Epithelial cell of proximal tubule (primary cell): ENCODE measurements around the gene ERC2. TPM values are rescaled to one million over a fixed set of nuclear protein-coding genes. Genes with fewer than 3 reads are reported as not detected.

Source experiments
- DNase-seq: peaks from one replicate; pipeline ENCODE4 v3.0.0-alpha.2; 2011; ENCODE audit warnings: low read depth
- H3K4me3 ChIP-seq: 2 replicates; pipeline ENCODE4 v1.5.1; 2011; ENCODE audit warnings: low read depth, mild to moderate bottlenecking, low read length
- total RNA-seq: library from RNA; depleted of rRNA; stranded (reverse); fragments of >200 nt; gene quantifications from 2 replicates; pipeline ENCODE4 v1.2.3, GENCODE V29; 2015
- TF ChIP-seq, protein P1 (sequence below): conservative IDR thresholded peaks from 2 replicates; pipeline ENCODE4 v1.5.1; 2012; ENCODE audit warnings: low read depth, mild to moderate bottlenecking, low read length

ERC2 gene
- total RNA-seq, 1 donor from 2014 or later, result 2.7 TPM

- DNase-seq, result no peak
- TF ChIP-seq, protein P1, sequence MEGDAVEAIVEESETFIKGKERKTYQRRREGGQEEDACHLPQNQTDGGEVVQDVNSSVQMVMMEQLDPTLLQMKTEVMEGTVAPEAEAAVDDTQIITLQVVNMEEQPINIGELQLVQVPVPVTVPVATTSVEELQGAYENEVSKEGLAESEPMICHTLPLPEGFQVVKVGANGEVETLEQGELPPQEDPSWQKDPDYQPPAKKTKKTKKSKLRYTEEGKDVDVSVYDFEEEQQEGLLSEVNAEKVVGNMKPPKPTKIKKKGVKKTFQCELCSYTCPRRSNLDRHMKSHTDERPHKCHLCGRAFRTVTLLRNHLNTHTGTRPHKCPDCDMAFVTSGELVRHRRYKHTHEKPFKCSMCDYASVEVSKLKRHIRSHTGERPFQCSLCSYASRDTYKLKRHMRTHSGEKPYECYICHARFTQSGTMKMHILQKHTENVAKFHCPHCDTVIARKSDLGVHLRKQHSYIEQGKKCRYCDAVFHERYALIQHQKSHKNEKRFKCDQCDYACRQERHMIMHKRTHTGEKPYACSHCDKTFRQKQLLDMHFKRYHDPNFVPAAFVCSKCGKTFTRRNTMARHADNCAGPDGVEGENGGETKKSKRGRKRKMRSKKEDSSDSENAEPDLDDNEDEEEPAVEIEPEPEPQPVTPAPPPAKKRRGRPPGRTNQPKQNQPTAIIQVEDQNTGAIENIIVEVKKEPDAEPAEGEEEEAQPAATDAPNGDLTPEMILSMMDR, result no peak
- H3K4me3 ChIP-seq, result no peak overlapping the region
These were observed 529.0 kb downstream of the ERC2 start for GRCh38 chr3:55939287-55939686.

GRCh38 chr3:55937301-55937700 lies 531.0 kb downstream of the ERC2 start:
- TF ChIP-seq, protein P1, result no peak
- no peak for DNase-seq
- no peak overlapping the region for H3K4me3 ChIP-seq

GRCh38 chr3:55936549-55937052 lies 531.7 kb downstream of the ERC2 start:
- no peak overlapping the region for H3K4me3 ChIP-seq
- TF ChIP-seq, protein P1, result no peak
- no peak for DNase-seq

- no peak overlapping the region for H3K4me3 ChIP-seq
- no peak for DNase-seq
- TF ChIP-seq, protein P1, result no peak
These were observed 533.0 kb downstream of the ERC2 start for GRCh38 chr3:55935241-55935640.

GRCh38 chr3:55934771-55935170 lies 533.5 kb downstream of the ERC2 start:
- H3K4me3 ChIP-seq, result no peak overlapping the region
- TF ChIP-seq, protein P1, result no peak
- DNase-seq, result no peak

DNA sequence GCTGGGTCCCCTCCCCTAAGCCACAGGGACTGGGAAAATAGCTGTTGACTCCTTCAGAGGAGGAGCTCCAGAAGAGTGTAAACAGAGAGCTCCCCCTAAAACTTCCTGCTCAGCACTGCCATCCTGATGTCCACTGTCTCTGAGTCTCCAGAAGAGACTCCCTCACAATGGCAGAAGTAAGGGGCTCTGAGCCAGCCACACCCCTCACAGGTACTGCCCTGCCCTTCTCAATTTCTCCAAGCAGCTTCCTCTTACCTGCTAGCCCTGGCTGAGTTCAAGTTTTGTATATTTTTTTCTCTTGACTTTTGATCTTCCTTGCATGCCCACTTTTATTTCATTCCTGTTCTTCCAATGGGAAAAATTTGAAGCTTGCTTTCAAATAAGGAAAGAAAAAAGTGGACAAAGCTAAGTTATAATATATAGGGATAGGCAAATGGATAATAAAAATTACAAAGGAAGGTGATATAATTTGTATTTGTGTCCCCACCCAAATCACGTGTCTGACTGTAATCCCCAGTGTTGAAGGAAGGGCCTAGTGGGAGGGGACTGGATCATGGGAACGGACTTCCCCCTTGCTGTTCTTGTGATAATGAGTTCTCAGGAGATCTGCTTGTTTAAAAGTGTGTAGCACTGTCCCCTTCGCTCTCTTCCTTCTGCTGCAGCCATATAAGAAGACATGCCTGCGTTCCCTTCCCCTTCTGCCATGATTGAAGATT lies 539.0 kb downstream of the ERC2 start:
- TF ChIP-seq, protein P1, result no peak
- H3K4me3 ChIP-seq, result no peak overlapping the region
- DNase-seq, result no peak

DNA sequence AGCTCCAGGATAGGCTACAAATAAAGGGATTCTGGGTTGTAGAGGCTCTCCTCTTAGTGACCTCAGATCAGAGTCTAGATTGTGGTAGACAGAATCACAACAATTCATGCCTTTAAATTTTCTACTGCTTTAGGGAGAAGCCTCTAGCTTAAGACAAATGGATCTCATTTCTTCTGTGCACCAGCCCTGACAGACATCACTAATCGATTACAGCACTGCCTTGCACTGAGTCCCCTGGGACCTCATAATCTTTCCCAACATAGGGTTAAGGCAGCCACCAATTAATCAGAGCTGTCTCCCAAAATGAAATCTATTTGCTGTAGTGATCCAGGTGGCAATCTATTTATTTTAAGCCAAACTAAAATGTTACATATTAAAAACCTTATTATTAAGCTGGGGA lies 544.6 kb downstream of the ERC2 start:
- DNase-seq, result no peak
- H3K4me3 ChIP-seq, result no peak overlapping the region
- TF ChIP-seq, protein P1, result no peak
